HL-60/S4 treated with phorbol 12-myristate 13-acetate at 8.2 ng/mL for 4 days and 3 days (cell line): ENCODE data around the gene MAG.
"Not testable (repeated sequence)": the region's sequence is repeated elsewhere in the genome, so short reads cannot be mapped to it uniquely, and the experiment has no call there.

Experiments
- in situ Hi-C: fragments of 300-500 bp; cut with MboI; formaldehyde crosslinking; loops from 2 replicates; pipeline ENCODE4 v1.15.0; 2022; ENCODE audit warnings: low sequenced_read_pairs

Gene MAG

DNA sequence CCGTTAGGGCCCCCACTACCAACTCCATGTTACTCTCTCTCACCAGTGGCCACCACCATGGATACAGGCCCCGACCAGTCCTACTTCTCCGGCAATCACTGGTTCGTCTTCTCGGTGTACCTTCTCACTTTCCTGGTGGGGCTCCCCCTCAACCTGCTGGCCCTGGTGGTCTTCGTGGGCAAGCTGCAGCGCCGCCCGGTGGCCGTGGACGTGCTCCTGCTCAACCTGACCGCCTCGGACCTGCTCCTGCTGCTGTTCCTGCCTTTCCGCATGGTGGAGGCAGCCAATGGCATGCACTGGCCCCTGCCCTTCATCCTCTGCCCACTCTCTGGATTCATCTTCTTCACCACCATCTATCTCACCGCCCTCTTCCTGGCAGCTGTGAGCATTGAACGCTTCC, 66.9 kb downstream of the MAG start:
- in situ Hi-C loops = loop anchor here (5.0 kb wide), 1 partner anchor 108 kb away; no protein-coding TSS in a partner anchor

DNA sequence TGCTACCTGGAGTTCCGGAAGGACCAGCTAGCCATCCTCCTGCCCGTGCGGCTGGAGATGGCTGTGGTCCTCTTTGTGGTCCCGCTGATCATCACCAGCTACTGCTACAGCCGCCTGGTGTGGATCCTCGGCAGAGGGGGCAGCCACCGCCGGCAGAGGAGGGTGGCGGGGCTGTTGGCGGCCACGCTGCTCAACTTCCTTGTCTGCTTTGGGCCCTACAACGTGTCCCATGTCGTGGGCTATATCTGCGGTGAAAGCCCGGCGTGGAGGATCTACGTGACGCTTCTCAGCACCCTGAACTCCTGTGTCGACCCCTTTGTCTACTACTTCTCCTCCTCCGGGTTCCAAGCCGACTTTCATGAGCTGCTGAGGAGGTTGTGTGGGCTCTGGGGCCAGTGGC, 67.4 kb downstream of the MAG start:
- in situ Hi-C loops = loop anchor here (5.0 kb wide), 1 partner anchor 108 kb away; no protein-coding TSS in a partner anchor

DNA sequence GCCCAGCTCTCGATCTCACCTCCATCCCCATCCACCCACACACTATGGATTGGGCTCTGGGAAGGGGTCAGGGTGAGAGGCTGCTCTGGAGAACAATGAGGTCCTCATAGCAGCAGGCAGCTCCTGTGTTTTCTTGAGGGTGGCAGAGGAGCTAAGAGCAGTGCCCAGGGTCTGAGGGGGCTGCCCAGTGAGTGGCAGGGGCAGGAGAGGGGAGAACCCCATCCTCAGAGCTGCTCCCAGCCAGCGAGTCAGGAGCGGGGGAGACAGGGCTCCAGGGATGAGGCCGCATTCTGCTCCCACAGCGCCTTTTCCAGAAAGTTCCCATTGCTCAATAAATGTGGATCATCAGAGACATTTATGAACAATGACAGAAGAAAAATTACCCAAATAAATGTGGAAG, 68.1 kb downstream of the MAG start:
- in situ Hi-C loops = not testable (repeated sequence)

DNA sequence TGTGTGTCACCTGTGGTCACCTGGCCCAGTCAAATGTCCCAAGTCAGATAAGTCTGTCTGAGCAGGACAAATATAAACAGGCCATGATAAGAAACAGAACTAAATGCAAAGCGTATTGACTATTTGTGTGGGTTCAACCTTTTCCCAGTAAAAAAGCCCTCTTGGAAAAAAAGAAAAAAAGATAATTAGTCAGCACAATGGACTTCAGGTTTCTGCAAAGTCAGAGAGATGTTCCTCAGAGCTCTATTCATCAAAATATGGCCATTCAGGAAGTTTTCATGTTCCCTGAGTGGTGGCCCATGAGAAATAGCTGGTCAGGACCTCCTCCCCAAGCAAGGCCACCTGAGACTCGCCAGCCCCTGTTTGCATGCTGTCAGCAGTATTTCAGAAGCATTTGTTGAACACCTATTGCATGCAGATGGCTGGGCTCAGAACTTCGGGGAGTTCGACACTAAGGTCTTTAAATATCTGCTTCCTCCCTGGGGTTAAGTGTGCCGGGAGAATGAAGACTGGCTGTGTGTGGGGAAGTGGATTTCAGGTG, 69.0 kb downstream of the MAG start:
- in situ Hi-C loops = no loop called here

DNA sequence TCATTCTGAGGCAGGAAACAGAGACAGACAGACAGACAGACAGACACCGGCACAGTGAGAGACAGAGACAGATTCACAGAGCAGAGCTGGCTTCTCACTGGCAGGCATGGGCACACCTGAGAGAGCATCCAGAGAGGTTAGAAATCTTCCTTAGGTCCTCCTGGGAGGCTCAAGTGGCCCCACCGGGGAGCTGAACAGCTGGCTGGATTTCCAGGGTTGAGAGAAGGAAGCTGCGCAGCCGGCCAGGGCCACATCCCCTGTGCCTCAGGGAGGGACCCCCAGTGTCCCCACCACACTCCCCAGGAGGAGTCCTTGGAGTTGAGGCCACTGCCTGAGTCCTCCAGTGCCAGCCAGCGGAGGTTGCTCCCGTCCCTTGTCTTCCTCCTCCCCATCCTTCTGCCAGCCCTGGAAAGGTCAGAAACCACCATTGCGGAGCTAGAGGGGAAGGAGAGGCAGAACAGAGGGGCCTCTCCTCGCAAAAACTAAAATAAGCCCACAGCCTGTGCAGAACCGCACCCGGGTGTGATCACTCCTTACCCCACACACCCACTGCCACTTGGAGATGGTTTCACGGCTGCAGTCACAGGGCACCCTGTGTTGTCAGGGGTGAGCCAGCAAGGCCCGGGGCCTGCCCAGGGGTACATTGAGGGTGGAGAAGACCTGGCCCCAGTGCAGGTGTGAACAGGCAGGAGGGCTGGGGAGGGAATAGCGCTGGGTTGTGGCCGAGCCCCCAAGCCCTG, 70.5 kb downstream of the MAG start:
- in situ Hi-C loops = no loop called here

DNA sequence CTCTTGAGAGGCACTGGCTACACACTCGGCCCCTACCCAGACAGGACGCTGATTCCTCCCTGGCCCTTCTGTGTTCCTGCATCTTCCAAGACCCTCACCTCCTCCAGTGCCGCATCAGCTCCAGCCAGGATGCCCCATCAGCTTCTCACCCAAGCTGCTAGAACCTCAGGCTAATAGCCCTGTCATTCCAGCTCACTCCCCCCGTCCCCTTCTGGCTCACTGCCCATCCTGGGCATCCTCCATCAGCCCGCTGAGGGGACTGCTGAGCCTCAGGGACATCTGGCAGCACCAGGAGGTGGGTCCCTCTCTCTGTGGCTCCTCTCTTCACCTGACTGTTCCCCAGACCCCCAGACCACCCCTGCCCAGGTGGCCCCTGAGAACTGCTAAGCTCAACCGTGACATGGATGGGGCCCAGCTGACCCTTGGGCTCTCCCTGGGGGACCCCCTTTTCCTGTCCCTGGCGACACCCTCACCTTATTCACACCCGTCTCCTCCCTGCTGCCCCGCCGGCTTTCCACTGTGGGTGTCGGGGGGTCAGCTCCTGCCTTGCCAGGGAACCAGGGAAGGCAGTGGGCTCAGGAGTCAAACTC, 71.1 kb downstream of the MAG start:
- in situ Hi-C loops = no loop called here
